Karpas-422 (cell line): ENCODE data around the gene ARRDC1. TPM values are rescaled to one million over a fixed set of nuclear protein-coding genes. Genes with fewer than 3 reads are reported as not detected.

Experiments
- DNase-seq: peaks from one replicate; pipeline ENCODE4 v3.0.0-alpha.2; 2015
- H2AFZ ChIP-seq: fragments of 200-600 bp; sonication (generic); 2 replicates; pipeline ENCODE4 v1.6.1; 2014; ENCODE audit warnings: antibody characterized with exemption, low read length, mixed read lengths
- H3K27ac ChIP-seq: fragments of 200-600 bp; sonication (generic); 2 replicates; pipeline ENCODE4 v1.5.1; 2014; ENCODE audit warnings: mild to moderate bottlenecking, low read length, moderate library complexity
- H3K27me3 ChIP-seq: fragments of 200-600 bp; sonication (generic); 2 replicates; pipeline ENCODE4 v1.6.1; 2014; ENCODE audit warnings: low read length, mixed read lengths
- H3K36me3 ChIP-seq: fragments of 200-600 bp; sonication (generic); 2 replicates; pipeline ENCODE4 v1.6.1; 2014; ENCODE audit warnings: low read length, mixed read lengths; ENCODE audit not compliant: insufficient read depth
- H3K4me1 ChIP-seq: fragments of 200-600 bp; sonication (generic); 2 replicates; pipeline ENCODE4 v1.6.1; 2014; ENCODE audit warnings: mild to moderate bottlenecking, low read length, mixed read lengths
- H3K4me2 ChIP-seq: fragments of 200-600 bp; sonication (generic); 2 replicates; pipeline ENCODE4 v1.6.1; 2014; ENCODE audit warnings: low read length, low read depth, mild to moderate bottlenecking; ENCODE audit not compliant: poor library complexity, severe bottlenecking
- H3K4me3 ChIP-seq: fragments of 200-600 bp; sonication (generic); 2 replicates; pipeline ENCODE4 v1.5.1; 2014; ENCODE audit warnings: mild to moderate bottlenecking, antibody characterized with exemption, low read length, mixed read lengths
- H3K79me2 ChIP-seq: fragments of 200-600 bp; sonication (generic); 2 replicates; pipeline ENCODE4 v1.6.1; 2014; ENCODE audit warnings: mild to moderate bottlenecking, low read length, mixed read lengths
- H3K9ac ChIP-seq: fragments of 200-600 bp; sonication (generic); 2 replicates; pipeline ENCODE4 v1.6.0; 2014; ENCODE audit warnings: low read length
- H3K9me2 ChIP-seq: fragments of 200-600 bp; sonication (generic), shearing (Covaris generic); replicated peaks from 2 replicates; pipeline ENCODE4 v1.6.0; 2014; ENCODE audit warnings: mild to moderate bottlenecking, low read length, moderate library complexity; ENCODE audit not compliant: insufficient read depth
- H3K9me3 ChIP-seq: fragments of 300-700, 200-600 bp; sonication (generic); 2 replicates; pipeline ENCODE4 v1.6.1; 2014; ENCODE audit warnings: low read length, mixed read lengths
- H4K20me1 ChIP-seq: fragments of 200-600 bp; sonication (generic); 2 replicates; pipeline ENCODE4 v1.6.1; 2014; ENCODE audit warnings: mild to moderate bottlenecking, antibody characterized with exemption, low read length, low read depth; ENCODE audit not compliant: insufficient read depth
- total RNA-seq: library from RNA; depleted of rRNA; stranded (reverse); fragments of >200 nt; shearing (Covaris generic); gene quantifications from 2 replicates; pipeline ENCODE4 v1.2.3, GENCODE V29; 2014; ENCODE audit warnings: low replicate concordance

ARRDC1 gene
- total RNA-seq, 1 experiment from 2014 or later, result 36.0 TPM

DNA sequence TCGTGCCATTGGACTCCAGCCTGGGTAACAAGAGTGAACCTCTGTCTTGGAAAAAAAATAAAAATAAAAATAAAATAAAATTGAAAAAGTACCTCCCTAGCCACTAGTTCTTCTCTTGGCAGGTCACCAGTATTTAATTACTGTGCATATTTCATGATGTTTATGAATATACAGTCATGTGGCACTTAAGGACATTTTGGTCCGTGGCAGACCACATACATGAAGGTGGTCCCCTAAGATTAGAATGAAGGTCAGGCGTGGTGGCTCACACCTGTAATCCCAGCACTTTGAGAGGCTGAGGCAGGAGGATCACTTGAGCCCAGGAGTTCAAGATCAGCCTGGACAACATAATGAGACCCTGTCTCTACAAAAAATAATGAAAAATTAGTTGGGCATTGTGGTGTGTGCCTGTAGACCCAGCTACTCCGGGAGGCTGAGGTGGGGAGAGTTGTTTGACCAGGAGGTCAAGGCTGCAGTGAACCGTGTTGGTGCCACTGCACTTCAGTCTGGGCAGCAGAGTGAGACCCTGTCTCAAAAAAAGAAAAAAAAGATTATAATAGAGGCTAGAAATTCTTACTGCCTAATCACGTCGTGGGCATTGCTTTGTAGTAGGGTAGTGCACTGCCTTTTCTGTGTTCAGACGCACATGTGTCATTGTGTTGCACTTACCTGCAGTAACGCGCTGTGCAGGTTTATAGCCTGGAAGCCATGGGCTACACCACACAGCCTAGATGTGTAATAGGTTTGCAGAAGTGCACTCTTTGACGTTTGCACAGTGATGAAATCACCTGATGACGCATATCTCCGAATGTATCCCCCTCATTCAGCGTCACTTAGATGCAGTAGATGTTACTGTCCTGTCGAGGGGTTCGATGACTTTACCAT is 26.1 kb downstream of the ARRDC1 start:
- Histone ChIP-seq H3K9me2 (no peaks in the 10 kb centered on the region), H2AFZ (no peak overlapping the region), H3K27me3 (no peaks in the 10 kb centered on the region), H3K36me3 (no peaks in the 10 kb centered on the region), H4K20me1 (0 out of 2 replicates have a peak, but pooled peaks cover 8% of the 10 kb centered on the region), H3K4me3 (no peak overlapping the region), H3K9me3 (no peaks in the 10 kb centered on the region), H3K4me2 (no peak overlapping the region), H3K9ac (no peak overlapping the region), H3K79me2 (peaks cover 97% of the 10 kb centered on the region), H3K27ac (no peak overlapping the region), H3K4me1 (no peaks in the 10 kb centered on the region)
- no peak for DNase-seq

GRCh38 chr9:137632230-137633161 is 27.0 kb downstream of the ARRDC1 start:
- no peaks in the 10 kb centered on the region for H3K9me2 ChIP-seq
- no peak overlapping the region for H3K4me3 ChIP-seq
- H3K4me1 ChIP-seq, result no peaks in the 10 kb centered on the region
- 0 out of 2 replicates have a peak, but pooled peaks cover 8% of the 10 kb centered on the region for H4K20me1 ChIP-seq
- no peaks in the 10 kb centered on the region for H3K27me3 ChIP-seq
- H3K79me2 ChIP-seq, result peaks cover 93% of the 10 kb centered on the region
- H3K9me3 ChIP-seq, result no peaks in the 10 kb centered on the region
- no peaks in the 10 kb centered on the region for H3K36me3 ChIP-seq
- H3K27ac ChIP-seq, result no peak overlapping the region
- no peak for DNase-seq
- H2AFZ ChIP-seq, result no peak overlapping the region
- no peak overlapping the region for H3K9ac ChIP-seq
- no peak overlapping the region for H3K4me2 ChIP-seq

DNA sequence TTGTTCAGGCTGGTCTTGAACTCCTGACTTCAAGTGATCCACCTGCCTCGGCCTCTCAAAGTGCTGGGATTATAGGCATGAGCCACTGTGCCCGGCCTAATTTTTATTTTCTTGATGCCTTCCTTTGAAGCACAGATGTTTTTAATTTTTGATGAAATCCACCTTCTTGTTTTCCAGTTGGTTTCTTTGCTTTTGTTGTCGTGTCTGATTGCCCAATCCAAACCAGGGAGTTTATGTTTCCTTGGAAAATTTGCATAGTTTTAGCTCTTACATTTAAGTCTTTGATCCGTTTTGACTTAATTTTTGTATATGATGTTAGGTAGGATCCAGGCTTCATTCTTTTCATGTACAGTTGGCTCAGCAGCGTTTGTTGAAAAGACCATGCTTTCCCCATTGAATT is 28.5 kb downstream of the ARRDC1 start:
- no peaks in the 10 kb centered on the region for H3K27me3 ChIP-seq
- no peaks in the 10 kb centered on the region for H3K36me3 ChIP-seq
- H2AFZ ChIP-seq, result no peak overlapping the region
- H3K9me2 ChIP-seq, result no peaks in the 10 kb centered on the region
- H4K20me1 ChIP-seq, result 0 out of 2 replicates have a peak, but pooled peaks cover 8% of the 10 kb centered on the region
- H3K9ac ChIP-seq, result no peak overlapping the region
- H3K4me2 ChIP-seq, result no peak overlapping the region
- no peak overlapping the region for H3K27ac ChIP-seq
- DNase-seq, result no peak
- H3K4me1 ChIP-seq, result peaks cover 9% of the 10 kb centered on the region
- H3K4me3 ChIP-seq, result no peak overlapping the region
- H3K79me2 ChIP-seq, result peaks cover 93% of the 10 kb centered on the region
- no peaks in the 10 kb centered on the region for H3K9me3 ChIP-seq

DNA sequence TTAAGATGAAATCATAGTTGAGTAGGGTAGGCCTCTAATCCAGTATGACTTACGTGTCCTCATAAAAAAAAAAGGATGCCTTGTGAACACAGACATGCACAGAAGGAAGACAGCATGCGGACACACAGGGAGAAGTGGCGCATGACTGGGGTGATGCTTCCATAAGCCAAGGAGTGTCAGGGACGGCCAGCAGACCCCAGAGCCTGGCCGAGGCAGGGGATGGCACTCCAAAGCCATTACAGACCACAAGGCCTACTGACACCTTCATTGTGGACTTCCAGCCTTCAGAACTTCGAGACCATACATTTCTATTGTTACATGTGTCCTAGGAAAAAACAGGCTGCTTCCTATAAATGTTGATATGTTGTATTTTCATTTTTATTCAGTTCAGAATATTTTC is 33.2 kb downstream of the ARRDC1 start:
- H3K36me3 ChIP-seq, result no peaks in the 10 kb centered on the region
- DNase-seq, result no peak
- no peaks in the 10 kb centered on the region for H3K27me3 ChIP-seq
- no peak overlapping the region for H2AFZ ChIP-seq
- peaks cover 94% of the 10 kb centered on the region for H3K79me2 ChIP-seq
- peak overlapping the region; percentile 29 for H3K4me3 ChIP-seq
- H3K4me1 ChIP-seq, result peaks cover 17% of the 10 kb centered on the region
- H3K9me3 ChIP-seq, result no peaks in the 10 kb centered on the region
- H3K9me2 ChIP-seq, result no peaks in the 10 kb centered on the region
- H3K27ac ChIP-seq, result peak overlapping the region; percentile 51
- no peaks in the 10 kb centered on the region for H4K20me1 ChIP-seq
- peak overlapping the region; percentile 30 for H3K9ac ChIP-seq
- H3K4me2 ChIP-seq, result peak overlapping the region; percentile 57

GRCh38 chr9:137639303-137640051 is 34.0 kb downstream of the ARRDC1 start:
- DNase-seq, result no peak
- no peaks in the 10 kb centered on the region for H3K9me3 ChIP-seq
- no peaks in the 10 kb centered on the region for H4K20me1 ChIP-seq
- no peaks in the 10 kb centered on the region for H3K27me3 ChIP-seq
- H3K27ac ChIP-seq, result peak overlapping the region; percentile 51
- H3K79me2 ChIP-seq, result peaks cover 94% of the 10 kb centered on the region
- H3K9me2 ChIP-seq, result no peaks in the 10 kb centered on the region
- peak overlapping the region; percentile 57 for H3K4me2 ChIP-seq
- H3K36me3 ChIP-seq, result no peaks in the 10 kb centered on the region
- H3K4me1 ChIP-seq, result peaks cover 17% of the 10 kb centered on the region
- peak overlapping the region; percentile 29 for H3K4me3 ChIP-seq
- no peak overlapping the region for H2AFZ ChIP-seq
- peak overlapping the region; percentile 30 for H3K9ac ChIP-seq

- H3K4me1 ChIP-seq, result peaks cover 17% of the 10 kb centered on the region
- peaks cover 94% of the 10 kb centered on the region for H3K79me2 ChIP-seq
- no peaks in the 10 kb centered on the region for H3K9me3 ChIP-seq
- H3K4me3 ChIP-seq, result no peak overlapping the region
- no peaks in the 10 kb centered on the region for H3K9me2 ChIP-seq
- H3K4me2 ChIP-seq, result no peak overlapping the region
- DNase-seq, result no peak
- no peaks in the 10 kb centered on the region for H3K36me3 ChIP-seq
- H3K27ac ChIP-seq, result no peak overlapping the region
- no peaks in the 10 kb centered on the region for H3K27me3 ChIP-seq
- no peak overlapping the region for H3K9ac ChIP-seq
- no peak overlapping the region for H2AFZ ChIP-seq
- H4K20me1 ChIP-seq, result no peaks in the 10 kb centered on the region
Observed at GRCh38 chr9:137640862-137641261, 35.4 kb downstream of the ARRDC1 start.

DNA sequence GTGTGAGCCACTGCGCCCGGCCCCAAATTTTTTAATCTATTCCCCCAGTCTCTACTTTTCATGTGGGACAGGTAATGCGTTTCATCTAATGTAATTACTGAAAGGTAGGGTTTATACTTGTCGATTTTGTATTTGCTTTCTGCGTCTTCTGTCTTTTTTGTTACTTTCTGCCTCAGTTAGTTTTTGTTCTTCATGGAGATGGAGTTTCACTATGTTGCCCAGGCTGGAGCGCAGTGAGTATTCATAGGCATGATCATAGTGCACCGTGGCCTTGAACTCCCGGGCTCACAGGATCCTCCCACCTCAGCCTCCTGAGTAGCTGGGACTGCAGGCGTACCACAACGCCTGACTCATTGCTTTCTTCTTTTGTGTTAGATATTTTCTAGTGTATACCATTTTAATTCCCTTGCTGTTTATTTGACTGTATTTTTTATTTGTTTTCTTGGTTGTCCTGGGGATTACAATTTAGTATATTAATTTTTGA is 36.7 kb downstream of the ARRDC1 start:
- Histone ChIP-seq H3K4me3 (no peak overlapping the region), H3K9me3 (no peaks in the 10 kb centered on the region), H4K20me1 (0 out of 2 replicates have a peak, but pooled peaks cover 3% of the 10 kb centered on the region), H3K27me3 (no peaks in the 10 kb centered on the region), H3K27ac (no peak overlapping the region), H3K4me1 (peaks cover 17% of the 10 kb centered on the region), H3K9ac (no peak overlapping the region), H3K4me2 (no peak overlapping the region), H3K79me2 (peaks cover 98% of the 10 kb centered on the region), H3K36me3 (no peaks in the 10 kb centered on the region; the same call in 1 of the 2 replicates), H2AFZ (no peak overlapping the region), H3K9me2 (no peaks in the 10 kb centered on the region)
- DNase-seq, result no peak
